GM21423 (cell line): ENCODE results near the gene WIPF1.

Source experiments
- ATAC-seq: cut with Tn5 transposase; IDR thresholded peaks from one replicate; pipeline ENCODE4 v1.9.1; 2021; ENCODE audit warnings: mild to moderate bottlenecking, moderate library complexity; ENCODE audit not compliant: unreplicated experiment

Gene WIPF1, protein sequence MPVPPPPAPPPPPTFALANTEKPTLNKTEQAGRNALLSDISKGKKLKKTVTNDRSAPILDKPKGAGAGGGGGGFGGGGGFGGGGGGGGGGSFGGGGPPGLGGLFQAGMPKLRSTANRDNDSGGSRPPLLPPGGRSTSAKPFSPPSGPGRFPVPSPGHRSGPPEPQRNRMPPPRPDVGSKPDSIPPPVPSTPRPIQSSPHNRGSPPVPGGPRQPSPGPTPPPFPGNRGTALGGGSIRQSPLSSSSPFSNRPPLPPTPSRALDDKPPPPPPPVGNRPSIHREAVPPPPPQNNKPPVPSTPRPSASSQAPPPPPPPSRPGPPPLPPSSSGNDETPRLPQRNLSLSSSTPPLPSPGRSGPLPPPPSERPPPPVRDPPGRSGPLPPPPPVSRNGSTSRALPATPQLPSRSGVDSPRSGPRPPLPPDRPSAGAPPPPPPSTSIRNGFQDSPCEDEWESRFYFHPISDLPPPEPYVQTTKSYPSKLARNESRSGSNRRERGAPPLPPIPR

GRCh38 chr2:174597345-174598047, at the start of gene WIPF1:
TSS of gene WIPF1 (minus strand) at chr2:174597804. CDS start at chr2:174585573, 12,231 bp downstream.
- ATAC-seq: peak; percentile 39

GRCh38 chr2:174645296-174645695, 47.7 kb upstream of the WIPF1 start:
- no peak for ATAC-seq

DNA sequence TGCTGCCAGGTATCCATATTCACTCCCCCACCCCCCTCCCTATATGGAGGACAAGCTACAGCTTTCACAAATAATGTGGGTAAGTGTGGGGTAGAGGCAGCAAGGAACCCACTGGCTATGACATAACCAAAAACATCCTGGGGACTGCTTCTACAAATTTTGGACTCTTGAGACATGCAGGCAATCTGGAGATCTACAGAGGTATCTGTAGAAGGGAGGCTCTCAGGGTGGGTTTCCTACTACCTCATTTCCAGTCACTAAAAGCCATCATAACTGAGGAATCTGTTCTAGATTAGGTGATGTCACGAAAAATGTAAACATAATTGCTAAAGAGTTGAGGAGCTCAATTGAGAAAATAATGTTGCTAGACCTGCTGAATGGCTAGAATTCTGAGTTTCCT, 46.8 kb upstream of the WIPF1 start:
- no peak for ATAC-seq

DNA sequence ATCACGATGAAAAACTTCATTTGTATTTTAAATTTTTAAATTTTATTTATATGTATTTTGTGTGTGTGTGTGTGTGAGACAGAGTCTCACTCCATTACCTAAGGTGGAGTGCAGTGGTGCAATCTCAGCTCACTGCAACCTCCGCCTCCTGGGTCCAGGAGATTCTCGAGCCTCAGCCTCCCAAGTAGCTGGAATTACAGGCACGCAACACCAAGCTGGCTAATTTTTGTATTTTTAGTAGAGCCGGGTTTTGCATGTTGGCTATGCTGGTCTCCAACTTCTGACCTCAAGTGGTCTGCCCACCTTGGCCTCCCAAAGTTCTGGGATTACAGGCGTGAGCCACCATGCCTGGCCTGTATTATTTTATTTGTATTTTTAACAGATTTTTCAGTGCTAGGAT, 45.8 kb upstream of the WIPF1 start:
- ATAC-seq: no peak

DNA sequence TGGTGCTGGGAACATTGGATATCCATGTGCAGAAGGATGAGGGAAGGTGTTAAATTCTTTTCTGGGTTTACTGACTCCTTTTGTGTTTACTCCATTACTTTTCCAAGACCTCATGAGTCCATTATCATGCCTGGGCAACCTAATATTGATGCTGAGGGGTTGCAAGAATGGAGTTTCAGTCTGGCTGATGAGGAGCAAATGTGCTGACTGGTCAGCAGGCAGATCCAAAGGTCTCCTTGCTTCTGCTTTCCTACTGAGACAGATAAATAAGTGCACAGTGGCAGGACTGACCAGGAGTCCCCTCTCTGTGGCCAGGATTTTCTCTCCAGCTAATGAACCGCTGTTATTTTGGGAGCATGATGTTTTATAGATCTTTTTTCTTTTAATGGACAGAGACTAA, 43.6 kb upstream of the WIPF1 start:
- ATAC-seq: no peak

DNA sequence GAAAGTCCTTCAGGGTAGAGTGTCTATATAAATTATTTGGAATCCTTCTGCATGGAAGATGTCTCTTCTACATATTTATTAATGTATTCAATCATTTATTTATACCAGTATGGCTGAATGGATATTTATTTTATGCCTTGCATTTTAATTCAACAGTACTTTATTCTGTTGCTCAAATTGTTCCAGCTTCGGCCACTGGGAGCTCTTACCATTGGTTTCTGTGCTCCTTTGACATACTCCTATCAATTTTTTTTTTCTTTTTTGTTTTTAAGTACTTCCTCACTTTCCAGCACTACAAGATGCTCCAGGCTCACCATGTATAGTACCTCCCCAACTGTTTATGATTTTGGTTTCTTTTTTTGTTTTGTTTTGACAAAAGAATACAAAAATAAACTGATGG, 39.4 kb upstream of the WIPF1 start:
- ATAC-seq: no peak

- no peak for ATAC-seq
Observed at GRCh38 chr2:174635776-174636404, 38.3 kb upstream of the WIPF1 start.

DNA sequence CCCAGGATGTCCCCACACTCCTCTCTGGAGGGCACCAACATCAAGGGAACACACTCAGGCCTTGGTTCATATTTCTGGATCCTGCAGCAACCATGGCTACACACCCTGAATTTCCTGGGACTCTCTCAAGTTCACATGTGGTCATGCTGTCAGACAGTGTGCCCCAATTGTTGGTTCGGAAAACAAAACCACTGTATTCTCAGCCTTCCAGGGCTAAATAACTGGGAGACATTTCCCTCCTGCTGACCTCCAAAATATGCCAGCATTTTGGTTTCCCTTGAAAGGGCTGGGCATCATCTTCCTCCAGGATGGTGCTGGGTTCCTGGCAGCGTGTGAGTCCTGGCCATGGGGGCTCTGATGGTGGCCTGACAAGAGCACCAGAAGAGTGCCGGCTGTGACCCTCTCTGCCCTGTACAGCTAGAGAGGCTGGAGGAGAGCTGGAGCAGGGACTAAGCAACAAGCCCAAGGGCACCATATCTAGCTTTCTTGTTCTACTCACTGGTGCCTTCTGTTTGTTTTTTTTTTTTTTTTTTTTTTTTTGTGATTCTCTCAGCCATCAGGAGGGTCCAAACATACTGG, 37.5 kb upstream of the WIPF1 start:
- ATAC-seq: no peak

- ATAC-seq: peak; percentile 70
Observed at GRCh38 chr2:174634130-174635014, 36.8 kb upstream of the WIPF1 start.

- ATAC-seq: no peak
Observed at GRCh38 chr2:174633623-174633930, 36.0 kb upstream of the WIPF1 start.

DNA sequence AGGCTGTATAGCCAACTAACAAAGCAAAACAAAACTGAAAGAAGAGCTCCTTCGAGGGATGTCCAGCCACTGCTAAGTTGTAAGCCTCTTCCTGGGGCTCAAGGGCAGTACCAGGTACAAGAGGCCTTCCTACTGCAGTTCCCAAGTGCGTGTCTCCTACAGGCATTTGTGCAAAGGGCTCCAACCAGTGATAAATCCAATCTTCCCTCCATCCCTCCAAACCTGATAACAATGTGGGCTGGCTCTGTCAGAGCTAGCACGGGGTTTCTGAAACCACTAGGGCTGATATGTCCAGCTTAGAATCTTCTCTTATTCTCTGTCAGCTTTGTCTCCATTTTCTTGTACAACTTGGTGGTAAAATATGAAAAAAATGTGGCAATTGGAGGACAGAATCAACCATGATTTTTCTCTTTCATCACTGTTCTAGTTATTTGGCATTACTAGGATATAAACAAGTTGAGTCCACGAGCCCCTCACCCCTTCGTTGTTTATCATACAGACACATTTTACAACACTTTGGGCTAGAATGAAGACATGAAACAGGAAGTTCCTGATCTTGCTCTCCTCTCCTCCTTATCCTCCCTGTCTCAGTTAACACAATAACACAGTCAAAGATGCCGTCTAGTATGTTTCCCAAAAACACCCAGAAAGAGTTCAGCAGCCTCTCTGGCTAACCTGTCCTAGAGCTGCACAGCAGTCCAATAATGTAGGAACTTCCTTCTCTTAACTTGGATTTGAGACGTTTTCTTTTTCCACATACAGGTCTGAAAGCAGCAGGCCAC, 35.4 kb upstream of the WIPF1 start:
- peak; percentile 40 for ATAC-seq

DNA sequence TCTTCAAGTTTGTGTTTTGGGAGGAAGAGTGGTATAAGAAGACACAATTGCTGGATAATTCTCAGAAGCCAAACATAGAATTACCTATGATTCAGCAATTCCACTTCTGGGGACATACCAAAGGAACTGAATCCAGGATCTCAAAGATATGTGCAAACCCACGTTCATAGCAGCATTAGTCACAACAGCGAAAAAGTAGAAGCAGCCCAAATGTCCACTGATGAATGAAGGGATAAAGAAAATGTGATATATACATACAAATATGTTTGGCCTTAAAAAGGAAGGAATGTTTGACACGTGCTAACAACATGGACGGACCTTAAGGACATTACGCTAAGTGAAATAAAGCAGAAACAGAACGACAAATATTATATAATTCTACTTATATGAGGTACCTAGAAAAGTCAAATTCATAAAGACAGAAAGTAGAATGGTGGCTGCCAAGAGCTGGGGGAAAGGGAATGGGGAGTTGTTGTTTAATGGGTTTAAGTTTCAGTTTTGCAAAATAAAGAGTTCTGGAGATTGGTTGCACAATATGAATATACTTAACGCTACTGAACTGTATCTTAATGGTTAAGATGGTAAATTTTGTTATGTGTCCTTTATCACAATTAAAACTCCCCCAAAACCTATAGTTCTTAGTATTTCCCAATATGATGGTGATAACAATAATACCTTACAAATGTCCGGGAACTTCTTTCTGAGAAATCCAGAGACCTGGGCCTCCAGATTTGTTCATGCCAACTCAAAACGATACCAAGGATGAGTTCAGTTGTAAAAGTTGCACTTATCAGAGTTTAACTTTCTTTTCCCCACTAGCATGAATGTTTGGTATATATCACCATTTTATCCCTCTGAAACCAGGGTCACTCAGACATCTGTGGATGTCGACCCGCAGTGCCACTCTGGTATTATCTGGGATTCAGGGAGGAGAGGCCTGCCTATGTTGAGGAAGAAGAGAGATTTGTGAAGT, 33.7 kb upstream of the WIPF1 start:
- ATAC-seq: no peak

GRCh38 chr2:174630107-174630506, 32.5 kb upstream of the WIPF1 start:
- ATAC-seq: no peak

DNA sequence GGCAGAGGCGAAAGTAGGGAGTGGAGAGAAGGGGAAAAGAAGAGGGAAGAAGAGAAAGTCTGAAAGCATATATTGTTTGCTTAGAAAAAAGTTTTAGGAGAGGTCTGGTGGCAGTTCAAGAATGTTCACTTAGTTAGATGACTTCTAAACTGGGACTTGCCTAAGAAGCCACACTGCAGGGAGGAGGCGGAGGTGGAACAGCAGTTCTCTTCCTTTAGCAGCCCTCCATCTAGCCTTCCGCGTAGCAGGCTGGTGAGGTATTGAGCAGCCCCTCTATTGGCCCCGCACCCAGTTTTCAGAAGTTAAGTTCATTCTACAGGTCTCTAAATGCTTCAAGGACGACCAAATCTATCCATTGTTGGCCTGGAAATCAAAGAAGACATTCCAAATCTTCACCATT, 31.9 kb upstream of the WIPF1 start:
- ATAC-seq: no peak

DNA sequence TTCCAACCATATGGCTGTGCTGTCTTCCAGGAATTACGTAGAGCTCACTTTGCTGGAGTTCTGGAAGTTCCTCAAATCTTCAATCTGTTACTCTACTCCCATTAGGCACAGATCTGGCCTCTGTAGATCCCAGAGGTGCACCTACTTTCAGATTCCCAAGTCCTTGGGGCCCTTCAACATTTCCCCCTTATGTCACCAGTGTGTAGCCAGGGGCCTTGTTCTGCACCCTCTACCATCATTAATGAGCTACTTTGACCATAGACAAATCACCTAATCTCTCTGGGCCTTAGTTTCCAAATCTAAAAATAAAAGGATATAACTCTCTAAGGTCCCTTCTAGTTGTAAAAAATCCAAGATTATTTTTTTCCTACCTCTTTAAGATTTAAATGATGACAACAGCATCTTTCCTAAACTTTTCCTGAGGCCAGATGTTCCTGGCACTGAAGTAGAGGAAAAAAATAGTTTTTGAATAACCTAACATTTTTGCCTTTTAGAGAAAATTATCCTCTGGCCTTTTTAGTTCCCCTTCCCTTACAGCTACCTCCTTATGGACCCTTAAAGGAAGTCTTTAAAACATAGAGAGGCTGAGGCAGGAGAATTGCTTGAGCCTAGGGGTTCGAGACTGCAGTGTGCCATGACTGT, 31.0 kb upstream of the WIPF1 start:
- no peak for ATAC-seq

GRCh38 chr2:174627216-174627615, 29.6 kb upstream of the WIPF1 start:
- no peak for ATAC-seq

- no peak for ATAC-seq
Observed at GRCh38 chr2:174624895-174625430, 27.4 kb upstream of the WIPF1 start.

- peak; percentile 59 for ATAC-seq
Observed at GRCh38 chr2:174623690-174624089, 26.1 kb upstream of the WIPF1 start.
